ENCODE results near the gene TMEM47.
A peak's percentile ranks its signal among the peaks of the same experiment; 100 is the strongest.

TMEM47 gene

DNA sequence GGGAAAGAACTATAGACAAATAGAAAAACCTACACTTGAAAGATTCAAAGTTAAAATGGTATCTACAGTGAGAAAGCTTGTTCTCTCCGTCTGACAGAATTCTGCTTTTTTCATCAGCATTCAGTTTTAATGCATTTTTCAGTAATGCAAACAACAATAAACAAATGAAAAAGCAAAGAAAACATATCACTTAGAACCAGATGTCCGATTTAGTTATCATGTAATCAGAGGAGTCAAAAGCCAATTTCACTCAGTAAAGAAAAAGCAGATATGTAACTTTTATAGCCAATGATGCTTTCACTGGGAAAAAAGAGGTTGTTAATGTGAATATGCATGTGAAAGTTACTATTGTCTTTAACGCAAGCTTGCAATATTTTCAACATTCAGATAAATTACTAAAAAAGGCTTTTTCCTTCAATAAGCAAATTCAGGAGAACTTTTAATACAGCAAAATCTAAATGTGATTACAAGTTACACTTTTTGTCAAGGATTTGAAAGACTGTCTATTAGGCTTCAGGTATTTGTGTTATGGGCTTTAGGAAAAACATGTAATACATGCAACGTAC lies 70.7 kb downstream of the TMEM47 start:
- DNase-seq = no peak

GRCh38 chrX:34585561-34585960 lies 71.5 kb downstream of the TMEM47 start:
- no peak for DNase-seq

- DNase-seq = no peak
These were observed 72.3 kb downstream of the TMEM47 start for GRCh38 chrX:34584781-34585180.

- no peak for DNase-seq
These were observed 77.0 kb downstream of the TMEM47 start for GRCh38 chrX:34580069-34580468.

- DNase-seq = peak in 2 of 56 donors; percentile 1 to 3
These were observed 78.8 kb downstream of the TMEM47 start for GRCh38 chrX:34578237-34578636.

Measured in amygdala (tissue), 56 donors.